Loucy (cell line): Measurements from ENCODE around the gene RHOU.

Experiments used
- EZH2phosphoT487 ChIP-seq: fragments of 200-600 bp; IDR thresholded peaks from 2 replicates; pipeline ENCODE4 v1.6.1; 2018; ENCODE audit warnings: antibody characterized with exemption, mild to moderate bottlenecking, moderate library complexity, borderline replicate concordance
- TF ChIP-seq, protein P1 (sequence below): fragments of 200-600 bp; sonication (generic); conservative IDR thresholded peaks from 2 replicates; pipeline ENCODE4 v1.5.1; 2014; ENCODE audit warnings: mild to moderate bottlenecking, antibody characterized with exemption, low read length

GRCh38 chr1:228772516-228773212 is 37.4 kb downstream of the RHOU start:
- TF ChIP-seq, protein P1, sequence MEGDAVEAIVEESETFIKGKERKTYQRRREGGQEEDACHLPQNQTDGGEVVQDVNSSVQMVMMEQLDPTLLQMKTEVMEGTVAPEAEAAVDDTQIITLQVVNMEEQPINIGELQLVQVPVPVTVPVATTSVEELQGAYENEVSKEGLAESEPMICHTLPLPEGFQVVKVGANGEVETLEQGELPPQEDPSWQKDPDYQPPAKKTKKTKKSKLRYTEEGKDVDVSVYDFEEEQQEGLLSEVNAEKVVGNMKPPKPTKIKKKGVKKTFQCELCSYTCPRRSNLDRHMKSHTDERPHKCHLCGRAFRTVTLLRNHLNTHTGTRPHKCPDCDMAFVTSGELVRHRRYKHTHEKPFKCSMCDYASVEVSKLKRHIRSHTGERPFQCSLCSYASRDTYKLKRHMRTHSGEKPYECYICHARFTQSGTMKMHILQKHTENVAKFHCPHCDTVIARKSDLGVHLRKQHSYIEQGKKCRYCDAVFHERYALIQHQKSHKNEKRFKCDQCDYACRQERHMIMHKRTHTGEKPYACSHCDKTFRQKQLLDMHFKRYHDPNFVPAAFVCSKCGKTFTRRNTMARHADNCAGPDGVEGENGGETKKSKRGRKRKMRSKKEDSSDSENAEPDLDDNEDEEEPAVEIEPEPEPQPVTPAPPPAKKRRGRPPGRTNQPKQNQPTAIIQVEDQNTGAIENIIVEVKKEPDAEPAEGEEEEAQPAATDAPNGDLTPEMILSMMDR = no peak
- no peak for TF ChIP-seq EZH2phosphoT487
